GM23338 (cell line): ENCODE measurements around the gene ZNF662. TPM values are rescaled to one million over a fixed set of nuclear protein-coding genes. Genes with fewer than 3 reads are reported as not detected.

Experiments
- ATAC-seq: fragments of 200-7000 bp; cut with Tn5 transposase; 3 replicates; pipeline ENCODE4 v1.9.1; 2020
- DNase-seq: peaks from one replicate; pipeline ENCODE4 v3.0.0-alpha.2; 2015; ENCODE audit warnings: low spot score
- H2AFZ ChIP-seq: fragments of 200-600 bp; sonication (generic); 2 replicates; pipeline ENCODE4 v1.8.0; 2016; ENCODE audit warnings: antibody characterized with exemption, mild to moderate bottlenecking, moderate library complexity
- H3F3A ChIP-seq: fragments of 200-600 bp; sonication (generic); replicated peaks from 2 replicates; pipeline ENCODE4 v1.8.0; 2017; ENCODE audit warnings: antibody characterized with exemption, mixed run types, low read depth
- H3K27ac ChIP-seq: fragments of 200-600 bp; sonication (generic); 2 replicates; pipeline ENCODE4 v1.6.1; 2016; ENCODE audit warnings: low read depth
- H3K27me3 ChIP-seq: fragments of 200-600 bp; sonication (generic); 2 replicates; pipeline ENCODE4 v1.8.0; 2016; ENCODE audit warnings: mild to moderate bottlenecking, mixed run types, moderate library complexity; ENCODE audit not compliant: insufficient read depth
- H3K36me3 ChIP-seq: fragments of 200-600 bp; sonication (generic); 2 replicates; pipeline ENCODE4 v1.8.0; 2016; ENCODE audit warnings: mild to moderate bottlenecking; ENCODE audit not compliant: insufficient read depth
- H3K4me1 ChIP-seq: fragments of 200-600 bp; sonication (generic); 2 replicates; pipeline ENCODE4 v1.8.0; 2016; ENCODE audit warnings: mild to moderate bottlenecking, moderate library complexity; ENCODE audit not compliant: insufficient read depth
- H3K4me2 ChIP-seq: fragments of 200-600 bp; sonication (generic); 2 replicates; pipeline ENCODE4 v1.7.1; 2017; ENCODE audit warnings: mixed run types
- H3K4me3 ChIP-seq: fragments of 200-600 bp; sonication (generic); 2 replicates; pipeline ENCODE4 v1.6.1; 2016; ENCODE audit warnings: mixed run types
- H3K79me2 ChIP-seq: fragments of 200-600 bp; sonication (generic); replicated peaks from 2 replicates; pipeline ENCODE4 v1.8.0; 2017; ENCODE audit warnings: mild to moderate bottlenecking; ENCODE audit not compliant: insufficient read depth
- H3K9me2 ChIP-seq: fragments of 200-600 bp; sonication (generic); 2 replicates; pipeline ENCODE4 v1.8.0; 2017; ENCODE audit not compliant: insufficient read depth
- H4K20me1 ChIP-seq: fragments of 200-600 bp; sonication (generic); replicated peaks from 2 replicates; pipeline ENCODE4 v1.8.0; 2017; ENCODE audit warnings: mild to moderate bottlenecking; ENCODE audit not compliant: insufficient read depth
- H3K27ac Mint-ChIP-seq: 2 replicates; pipeline ENCODE4 v1.8.0; 2020; ENCODE audit warnings: inconsistent platforms, mild to moderate bottlenecking, moderate library complexity, mixed read lengths
- H3K27me3 Mint-ChIP-seq: 3 replicates; pipeline ENCODE4 v1.8.0; 2022; ENCODE audit warnings: low read depth, mild to moderate bottlenecking, moderate library complexity, mixed read lengths, inconsistent platforms; ENCODE audit not compliant: insufficient read depth, poor library complexity
- H3K36me3 Mint-ChIP-seq: 3 replicates; pipeline ENCODE4 v1.8.0; 2021; ENCODE audit warnings: low read depth, mild to moderate bottlenecking, inconsistent platforms, moderate library complexity, mixed read lengths
- H3K4me1 Mint-ChIP-seq: 3 replicates; pipeline ENCODE4 v1.8.0; 2020; ENCODE audit warnings: mild to moderate bottlenecking, inconsistent platforms, mixed read lengths
- H3K4me3 Mint-ChIP-seq: 3 replicates; pipeline ENCODE4 v1.8.0; 2021; ENCODE audit warnings: moderate library complexity, mild to moderate bottlenecking, inconsistent platforms, mixed read lengths
- H3K9me3 Mint-ChIP-seq: 3 replicates; pipeline ENCODE4 v1.8.0; 2020; ENCODE audit warnings: moderate library complexity, mild to moderate bottlenecking, inconsistent platforms, mixed read lengths
- CREB1 ChIP-seq: fragments of 250-450 bp; sonication (Bioruptor Pico); IDR thresholded peaks from 2 replicates; pipeline ENCODE4 v1.5.0; 2020; ENCODE audit warnings: low read depth, mild to moderate bottlenecking, moderate library complexity
- CTCF ChIP-seq, 2 experiments: fragments of 200-600 bp in 1 of 2; sonication (generic) in 1 of 2; conservative IDR thresholded peaks; 2 replicates each; pipeline versions ENCODE4 v1.5.1 to v1.6.1; 2016 to 2017; ENCODE audit warnings: antibody characterized with exemption in 2 of 2, low read depth in 2 of 2, mild to moderate bottlenecking in 2 of 2, moderate library complexity in 1 of 2
- ETS1 ChIP-seq: IDR thresholded peaks from 2 replicates; pipeline ENCODE4 v1.6.1; 2016; ENCODE audit warnings: antibody characterized with exemption
- EZH2phosphoT487 ChIP-seq: fragments of 200-600 bp; sonication (generic); IDR thresholded peaks from one replicate; pipeline ENCODE4 v1.8.1; 2018; ENCODE audit warnings: antibody characterized with exemption; ENCODE audit not compliant: unreplicated experiment
- NANOG ChIP-seq: IDR thresholded peaks from 2 replicates; pipeline ENCODE4 v1.6.1; 2016; ENCODE audit warnings: antibody characterized with exemption, borderline replicate concordance
- POLR2AphosphoS5 ChIP-seq: IDR thresholded peaks from 2 replicates; pipeline ENCODE4 v1.6.1; 2016; ENCODE audit warnings: antibody characterized with exemption, low read depth
- REST ChIP-seq: IDR thresholded peaks from one replicate; pipeline ENCODE4 v1.6.1; 2018; ENCODE audit warnings: antibody characterized with exemption; ENCODE audit not compliant: unreplicated experiment
- STAT1 ChIP-seq: IDR thresholded peaks from one replicate; pipeline ENCODE4 v1.6.1; 2016; ENCODE audit warnings: antibody characterized with exemption; ENCODE audit not compliant: unreplicated experiment
- ZNF114 ChIP-seq: fragments of 250-450 bp; sonication (Bioruptor Pico); IDR thresholded peaks from 2 replicates; pipeline ENCODE4 v1.5.0; 2020; ENCODE audit warnings: mild to moderate bottlenecking, moderate library complexity
- ZNF331 ChIP-seq: fragments of 250-450 bp; sonication (Bioruptor Pico); IDR thresholded peaks from 2 replicates; pipeline ENCODE4 v1.5.0; 2020; ENCODE audit warnings: low read depth, mild to moderate bottlenecking, moderate library complexity
- ZNF462 ChIP-seq: fragments of 250-450 bp; sonication (Bioruptor Pico); IDR thresholded peaks from 2 replicates; pipeline ENCODE4 v1.5.0; 2020; ENCODE audit warnings: mild to moderate bottlenecking, moderate library complexity
- polyA plus RNA-seq: library from polyadenylated mRNA; unstranded; fragments of >200 nt; fragmentation: Nextera tagmentation; extraction: Ambion mirVana; gene quantifications from 2 replicates; pipeline ENCODE4 v1.2.1, GENCODE V29; 2016
- total RNA-seq: library from RNA; depleted of rRNA; stranded (reverse); fragments of >200 nt; shearing (Covaris generic); gene quantifications from 2 replicates; pipeline ENCODE4 v1.2.3, GENCODE V29; 2014

ZNF662 gene
- total and polyA plus RNA-seq, 2 experiments from 2014 or later, result 0.84 to 1.5 TPM

- no peaks in the 10 kb centered on the region for H3K79me2 ChIP-seq
- H3K27me3 ChIP-seq, result no peaks in the 10 kb centered on the region
- no peaks in the 10 kb centered on the region for H3K36me3 ChIP-seq
- H3K4me1 ChIP-seq, result peaks cover 18% of the 10 kb centered on the region
- H3K27ac ChIP-seq, result no peak overlapping the region
- H3K4me3 ChIP-seq, result peak overlapping the region; percentile 76
- Mint-ChIP-seq H3K36me3 (no peaks in the 10 kb centered on the region), H3K27me3 (no peaks in the 10 kb centered on the region), H3K27ac (peak overlapping the region; percentile 51; the same call in 1 of the 2 replicates), H3K4me3 (peak overlapping the region; percentile 76), H3K4me1 (peaks cover 20% of the 10 kb centered on the region; the same call in 2 of the 3 replicates), H3K9me3 (no peaks in the 10 kb centered on the region)
- DNase-seq (peak; percentile 96), ATAC-seq (peak; percentile 96)
- H3F3A ChIP-seq, result 0 out of 2 replicates have a peak, but pooled peaks cover 4% of the 10 kb centered on the region
- no peaks in the 10 kb centered on the region for H3K9me2 ChIP-seq
- peak; percentile 66 for TF ChIP-seq POLR2AphosphoS5
- 0 out of 2 replicates have a peak, but pooled peaks have one; percentile 52 for TF ChIP-seq ETS1
- TF ChIP-seq ZNF331 (CRISPR knock-in tag), result no peak
- no peak for TF ChIP-seq ZNF114 (CRISPR knock-in tag)
- TF ChIP-seq CTCF (conservative IDR thresholded peaks at IDR 0.05; ENCODE audit: low read depth in 2 of 2), result peak; percentile 63 to 94
- no peak for TF ChIP-seq REST
- TF ChIP-seq CREB1 (CRISPR knock-in tag), result 0 out of 2 replicates have a peak, but pooled peaks have one; percentile 18
- TF ChIP-seq ZNF462 (CRISPR knock-in tag), result no peak
- no peak for TF ChIP-seq NANOG
- no peak for TF ChIP-seq STAT1
- no peak for TF ChIP-seq EZH2phosphoT487
- no peaks in the 10 kb centered on the region for H4K20me1 ChIP-seq
- H2AFZ ChIP-seq, result peak overlapping the region; percentile 97
- H3K4me2 ChIP-seq, result peak overlapping the region; percentile 83
Observed at GRCh38 chr3:42880601-42881451, 25.1 kb upstream of the ZNF662 start.
